ENCODE data around the gene CEP112. TPM values are rescaled to one million over a fixed set of nuclear protein-coding genes. Genes with fewer than 3 reads are reported as not detected.

The CEP112 gene
- total RNA-seq, 1 experiment from 2014 or later = 6.1 TPM

GRCh38 chr17:65750631-65751115, 441.3 kb downstream of the CEP112 start:
- CTCF ChIA-PET = interaction anchor here (0.5 to 0.7 kb wide), 2 partner anchors 9 to 257 kb away, joined by 3 read pairs; no protein-coding TSS in a partner anchor
- no peaks in the 10 kb centered on the region for H3K36me3 Mint-ChIP-seq

More at GRCh38 chr17:65750631-65751115, 441.3 kb downstream of the CEP112 start:
- Mint-ChIP-seq H3K4me1 (peaks cover 18% of the 10 kb centered on the region), H3K27me3 (ENCODE audit: low read depth) (no peaks in the 10 kb centered on the region), H3K9me3 (no peaks in the 10 kb centered on the region), H3K27ac (no peak overlapping the region), H3K4me3 (no peak overlapping the region)
- DNase-seq (ENCODE audit: low spot score) (no peak), ATAC-seq (no peak)
- POLR2A ChIA-PET = no interaction called here
- TF ChIP-seq ZNF416 (CRISPR knock-in tag; IDR thresholded peaks at IDR 0.05) (no peak), ZBTB43 (CRISPR knock-in tag; IDR thresholded peaks at IDR 0.05) (no peak), ATF3 (CRISPR knock-in tag; conservative IDR thresholded peaks at IDR 0.05) (no peak), AFF4 (CRISPR knock-in tag; IDR thresholded peaks at IDR 0.05; ENCODE audit: borderline replicate concordance) (no peak), ATF6 (CRISPR knock-in tag; IDR thresholded peaks at IDR 0.05) (no peak), CREM (CRISPR knock-in tag; IDR thresholded peaks at IDR 0.05) (no peak), NFE2L1 (CRISPR knock-in tag; IDR thresholded peaks at IDR 0.05) (no peak), ZNF423 (CRISPR knock-in tag; IDR thresholded peaks at IDR 0.05) (no peak), ZNF425 (CRISPR knock-in tag; conservative IDR thresholded peaks at IDR 0.05) (no peak), ZNF232 (CRISPR knock-in tag; IDR thresholded peaks at IDR 0.05) (no peak), SP1 (CRISPR knock-in tag; conservative IDR thresholded peaks at IDR 0.05) (no peak), ZNF219 (CRISPR knock-in tag; IDR thresholded peaks at IDR 0.05; ENCODE audit: borderline replicate concordance) (no peak), GTF2I (CRISPR knock-in tag; conservative IDR thresholded peaks at IDR 0.05) (no peak), EMX1 (CRISPR knock-in tag; IDR thresholded peaks at IDR 0.05) (no peak), JUN (CRISPR knock-in tag; IDR thresholded peaks at IDR 0.05) (no peak), STAT6 (CRISPR knock-in tag; conservative IDR thresholded peaks at IDR 0.05; ENCODE audit: low read depth) (no peak), ZNF671 (CRISPR knock-in tag; IDR thresholded peaks at IDR 0.05) (no peak), TEAD1 (CRISPR knock-in tag; IDR thresholded peaks at IDR 0.05) (no peak), CTCF (IDR thresholded peaks at IDR 0.05) (no peak)

Data from WTC11 (cell line).